Inflammatory macrophage (primary cell): Measurements from ENCODE around the gene MOCS2.

Experiments
- DNase-seq, 2 donors: peaks; one replicate each; pipeline ENCODE4 v3.0.0-alpha.2; 2020 to 2022

Gene MOCS2

DNA sequence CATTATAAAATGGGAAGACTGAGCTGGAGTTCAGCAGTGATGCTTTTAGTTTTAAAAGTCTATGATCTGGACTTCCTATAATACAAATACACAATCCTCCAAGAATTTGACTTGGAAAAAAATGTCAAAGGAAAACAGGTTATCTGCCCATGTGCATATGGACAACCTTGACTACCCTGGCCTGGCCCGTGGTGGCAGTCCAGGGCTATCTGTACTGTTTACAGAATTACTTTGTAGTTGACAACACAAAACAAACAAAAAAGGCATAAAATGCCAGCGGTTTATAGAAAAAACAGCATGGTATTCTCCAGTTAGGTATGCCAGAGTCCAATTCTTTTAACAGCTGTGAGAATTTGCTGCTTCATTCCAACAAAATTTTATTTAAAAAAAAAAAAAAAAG lies 17.3 kb downstream of the MOCS2 start:
- DNase-seq: no peak

- DNase-seq: no peak
These were observed 18.3 kb downstream of the MOCS2 start for GRCh38 chr5:53091289-53091688.

DNA sequence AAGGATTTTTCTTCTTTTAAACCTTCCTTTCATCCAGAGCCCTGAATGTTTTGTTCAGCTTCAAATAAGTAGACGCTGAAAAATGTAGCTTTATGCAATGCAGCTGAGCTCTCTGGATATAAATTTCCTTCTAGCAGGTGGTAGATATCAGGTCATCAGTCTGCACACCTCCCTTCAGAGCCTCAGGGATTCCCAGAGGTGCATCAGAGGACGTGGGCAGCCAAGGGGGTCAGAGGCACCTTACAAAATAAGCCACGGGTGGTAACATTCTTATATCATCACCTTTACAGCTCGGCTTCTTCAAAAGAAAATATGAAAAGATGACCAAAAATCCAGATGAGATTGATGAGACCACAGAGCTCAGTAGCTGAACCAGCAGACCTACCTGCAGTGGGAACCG lies 19.3 kb downstream of the MOCS2 start:
- DNase-seq: no peak

DNA sequence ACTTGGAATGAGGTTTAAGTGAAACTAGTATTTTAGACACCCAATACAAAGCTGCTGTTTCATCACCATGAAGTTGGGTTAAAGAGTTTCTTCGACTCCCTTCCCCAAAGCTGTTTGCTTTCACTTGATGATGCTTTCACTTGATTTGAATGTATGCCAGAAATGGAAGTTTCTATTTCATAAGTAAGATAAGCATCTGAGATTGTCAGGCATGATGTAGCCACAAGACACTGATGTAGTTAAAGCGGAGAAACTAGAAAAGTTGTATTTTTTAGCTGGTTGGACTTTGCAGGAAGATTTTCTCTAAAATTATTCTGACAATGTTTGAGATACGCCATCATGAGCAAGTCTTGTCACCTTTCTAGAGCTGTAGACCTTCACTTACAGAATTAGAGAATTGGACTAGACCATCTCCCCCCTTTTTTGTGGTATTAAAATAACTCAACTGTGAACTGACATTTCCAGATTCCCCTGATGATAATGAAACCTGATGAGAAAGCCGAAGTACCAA lies 20.0 kb downstream of the MOCS2 start:
- DNase-seq: no peak

- no peak for DNase-seq
These were observed 21.9 kb downstream of the MOCS2 start for GRCh38 chr5:53087621-53088121.

DNA sequence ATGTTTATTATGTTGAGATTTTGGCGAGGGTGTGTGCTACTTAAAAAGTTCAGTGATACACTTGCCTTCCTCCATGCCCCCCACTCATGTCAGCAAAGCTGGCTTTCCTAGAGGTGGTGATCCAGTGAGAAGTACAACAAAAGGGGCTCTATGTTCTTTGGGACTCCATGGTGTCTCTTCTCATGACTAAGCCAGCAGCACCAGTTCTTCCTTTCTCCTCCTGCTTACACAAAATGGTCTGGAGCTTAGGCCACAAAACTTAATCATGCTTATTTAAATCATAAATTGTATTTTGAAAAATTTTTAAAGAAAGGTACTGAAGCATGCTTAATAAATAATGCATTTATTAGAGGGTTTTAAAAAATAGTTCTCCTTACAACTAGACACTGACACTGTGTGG lies 22.4 kb downstream of the MOCS2 start:
- no peak for DNase-seq

- DNase-seq: no peak
These were observed 24.9 kb downstream of the MOCS2 start for GRCh38 chr5:53084546-53085255.

DNA sequence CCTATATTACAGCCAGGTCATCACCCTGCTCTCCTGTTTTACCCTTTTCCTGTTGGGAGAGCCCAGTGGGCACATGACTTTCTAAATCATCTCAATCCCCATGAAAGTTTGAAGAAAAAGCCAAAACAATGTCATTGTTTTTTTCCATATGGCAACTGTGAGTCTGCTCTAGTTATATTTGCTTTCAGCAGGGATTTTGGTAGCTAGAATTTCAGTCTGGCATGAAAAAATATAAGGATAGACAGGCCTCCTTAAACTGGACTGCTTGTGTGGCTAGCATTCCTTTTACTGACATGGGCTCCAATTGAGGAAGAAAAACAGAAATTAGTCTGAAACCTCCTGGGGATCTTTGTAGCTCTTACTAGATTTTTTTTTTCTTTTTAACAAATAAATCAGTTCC lies 25.6 kb downstream of the MOCS2 start:
- DNase-seq: no peak

DNA sequence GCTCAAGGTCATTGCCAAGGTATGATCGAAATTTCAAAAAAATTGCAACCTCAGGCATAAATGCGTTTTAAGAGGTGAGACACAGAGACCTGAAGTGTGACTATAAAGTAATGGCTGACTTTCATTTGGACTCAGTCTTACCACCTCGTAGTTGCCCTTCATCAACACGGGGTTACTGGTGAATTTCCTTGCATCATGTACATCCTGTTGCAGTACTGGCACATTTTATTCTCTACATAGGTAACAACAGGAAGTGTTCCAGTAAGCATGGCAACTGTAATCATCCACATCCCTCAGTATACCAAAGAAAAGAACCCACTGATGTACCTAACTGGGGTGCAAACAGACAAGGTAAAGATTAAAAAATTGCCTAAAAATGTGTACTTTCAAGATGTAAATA lies 29.3 kb downstream of the MOCS2 start:
- DNase-seq: no peak

DNA sequence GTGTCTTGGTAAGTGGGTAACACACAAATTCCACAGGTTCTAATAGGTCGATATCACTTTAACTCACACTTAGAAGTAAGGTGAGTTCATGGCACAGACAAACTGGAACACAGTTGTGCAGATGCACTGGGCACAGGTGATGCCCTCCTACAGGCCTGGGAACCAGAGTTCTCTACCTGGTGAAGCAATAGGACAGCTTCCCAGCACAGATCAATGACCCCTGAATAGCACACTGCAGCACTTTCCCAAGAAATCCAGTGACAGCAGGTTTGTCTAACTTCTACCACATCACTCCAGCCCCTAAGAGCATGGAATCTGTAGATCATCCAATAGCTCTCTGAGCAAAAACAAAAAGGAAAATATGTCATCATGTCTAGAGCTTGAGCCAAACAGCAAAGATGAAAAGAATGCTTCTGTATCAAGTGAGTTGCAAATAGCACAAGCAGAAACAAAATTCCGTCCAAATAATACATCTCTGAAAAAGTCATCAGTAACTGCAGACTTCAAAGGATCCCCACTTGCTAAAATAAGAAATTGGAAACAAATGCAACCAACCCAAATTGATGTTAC lies 33.5 kb downstream of the MOCS2 start:
- no peak for DNase-seq

- DNase-seq: no peak
These were observed 36.2 kb downstream of the MOCS2 start for GRCh38 chr5:53073348-53073747.

GRCh38 chr5:53071738-53072137 lies 37.8 kb downstream of the MOCS2 start:
- DNase-seq: no peak

- no peak for DNase-seq
These were observed 38.3 kb downstream of the MOCS2 start for GRCh38 chr5:53071298-53071697.

DNA sequence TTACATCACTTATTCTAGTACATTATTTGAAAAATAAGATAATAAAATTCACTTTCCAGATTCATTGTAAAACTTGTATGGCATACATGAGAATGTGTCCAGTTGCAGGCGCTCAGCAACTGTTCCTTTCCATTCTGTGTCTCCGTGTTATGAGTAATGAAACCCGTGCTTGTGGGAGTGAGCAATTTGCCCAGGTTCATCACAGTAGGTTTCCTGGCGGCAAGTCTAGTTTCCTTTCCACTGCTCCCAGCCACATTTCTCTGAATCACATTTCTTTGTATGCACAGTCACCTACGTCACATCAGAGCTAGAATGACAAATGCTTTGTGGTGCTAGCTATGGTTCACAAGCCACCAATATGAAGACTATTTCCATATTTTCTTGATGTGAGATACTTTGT lies 39.9 kb downstream of the MOCS2 start:
- DNase-seq: no peak

DNA sequence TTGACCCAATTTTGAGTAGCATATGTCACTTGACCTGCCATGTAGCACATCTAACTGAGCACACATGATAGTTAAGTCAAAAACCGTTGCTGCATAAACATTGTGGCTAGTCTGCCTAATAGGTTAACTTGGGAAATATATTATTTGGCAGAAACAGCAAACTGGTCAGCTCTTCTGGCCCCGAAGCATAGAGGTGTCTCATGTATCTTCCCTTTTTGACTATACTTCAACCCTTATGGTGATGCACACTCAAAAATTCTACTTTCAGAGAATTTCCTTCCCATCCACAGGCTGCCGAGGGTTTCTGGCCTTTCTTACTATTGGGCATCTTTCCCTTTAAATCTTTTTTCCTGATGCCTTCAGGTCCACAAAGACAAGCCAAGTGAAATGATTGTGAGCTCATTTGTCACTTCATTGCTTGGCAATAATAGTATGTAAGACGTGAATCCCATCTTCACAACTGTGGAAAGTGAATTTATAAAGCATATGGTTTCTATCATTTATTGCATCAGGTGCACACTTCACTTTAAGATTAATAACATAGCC lies 41.2 kb downstream of the MOCS2 start:
- DNase-seq: no peak

DNA sequence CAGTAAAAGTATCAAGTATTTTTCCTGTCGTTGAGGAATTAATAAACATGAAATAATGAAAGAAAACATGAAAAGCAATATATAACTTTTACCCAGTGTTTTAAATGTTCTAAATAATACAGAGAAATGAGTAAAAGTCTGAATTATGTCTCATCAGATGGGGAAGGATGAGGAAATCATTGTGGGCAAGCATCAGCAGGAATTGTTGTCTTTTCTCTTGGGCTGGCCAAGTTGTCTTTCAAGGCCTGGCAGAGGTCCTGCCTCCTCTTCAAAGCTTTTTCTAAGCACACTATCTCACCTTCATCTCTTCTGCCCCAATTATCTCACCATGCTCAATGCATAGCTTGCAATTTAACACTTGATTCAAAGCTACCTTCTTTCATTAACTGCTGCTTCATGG lies 41.9 kb downstream of the MOCS2 start:
- DNase-seq: no peak

GRCh38 chr5:53066088-53066487 lies 43.5 kb downstream of the MOCS2 start:
- no peak for DNase-seq

DNA sequence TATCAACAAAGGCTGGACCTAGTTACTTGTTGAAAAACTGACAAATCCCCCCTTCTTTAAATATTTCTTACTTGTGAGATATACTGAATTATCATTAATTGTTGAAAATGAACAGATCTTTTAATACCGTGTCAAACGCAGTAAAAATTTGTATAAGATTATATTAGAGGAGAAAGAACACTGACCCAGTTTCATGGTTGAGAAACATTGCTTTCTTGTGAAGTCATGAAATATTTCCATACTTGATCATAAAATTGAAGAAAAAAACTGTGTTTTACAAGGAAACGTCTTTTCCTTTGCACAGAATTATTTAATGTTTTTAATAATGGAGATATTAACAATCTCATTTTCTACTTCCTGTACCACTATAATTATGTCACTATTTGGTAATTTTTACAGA lies 45.8 kb downstream of the MOCS2 start:
- no peak for DNase-seq

- DNase-seq: peak in 1 of 2 donors; percentile 2
These were observed 46.4 kb downstream of the MOCS2 start for GRCh38 chr5:53063176-53063575.

DNA sequence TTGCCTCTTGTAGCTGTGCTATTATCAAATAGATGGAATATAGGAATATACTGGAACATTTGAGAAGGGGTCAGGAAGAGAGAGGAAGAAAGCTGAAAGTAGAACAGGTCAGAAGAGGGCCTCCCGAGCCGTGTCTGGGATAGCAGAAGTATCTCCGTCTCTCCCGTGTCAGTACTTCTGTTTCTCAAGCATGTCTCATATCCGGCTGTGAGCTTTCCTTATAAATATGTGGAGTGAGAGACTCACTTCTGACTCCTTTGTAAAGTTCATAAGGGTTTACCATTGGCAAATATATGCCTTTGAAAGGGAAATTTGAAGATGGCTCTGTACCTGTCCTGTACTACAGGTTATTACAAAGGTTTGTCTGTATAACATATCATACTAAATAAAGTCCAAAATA lies 50.3 kb downstream of the MOCS2 start:
- no peak for DNase-seq

DNA sequence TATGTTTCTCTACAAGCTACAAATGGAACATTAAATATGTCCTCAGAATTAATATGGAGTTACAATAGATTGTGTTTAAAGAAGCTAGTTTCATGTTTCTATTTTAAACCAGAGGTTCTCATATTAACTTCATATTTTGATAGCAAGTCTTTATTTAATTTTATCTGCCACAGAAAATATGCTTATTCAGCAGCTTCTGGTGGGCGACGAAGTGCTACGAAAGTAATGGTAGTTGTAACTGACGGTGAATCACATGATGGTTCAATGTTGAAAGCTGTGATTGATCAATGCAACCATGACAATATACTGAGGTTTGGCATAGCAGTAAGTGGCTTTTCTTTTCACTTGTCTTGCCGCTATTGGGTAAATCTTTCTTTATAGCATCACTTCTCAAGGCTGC lies 54.2 kb downstream of the MOCS2 start:
- no peak for DNase-seq

- DNase-seq: no peak
These were observed 56.2 kb downstream of the MOCS2 start for GRCh38 chr5:53053364-53053763.

DNA sequence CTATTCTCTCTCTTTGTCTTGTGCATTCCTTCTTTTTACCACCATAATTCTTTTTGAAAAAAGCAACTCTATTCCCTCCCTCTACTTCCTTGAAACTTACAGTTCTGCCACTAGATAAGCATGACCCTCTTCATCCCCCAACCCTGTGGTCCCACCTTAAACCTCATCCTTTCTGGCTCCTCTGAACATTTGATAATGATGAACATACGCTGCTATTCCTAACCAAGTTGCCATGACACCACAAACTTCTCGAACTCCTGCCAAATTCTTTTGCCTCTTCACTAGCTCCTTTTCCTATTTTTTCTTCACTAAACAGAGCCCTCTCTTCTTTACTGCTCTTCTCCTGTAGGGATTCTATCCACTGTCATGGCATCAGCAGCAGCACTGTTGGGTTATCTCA lies 57.1 kb downstream of the MOCS2 start:
- DNase-seq: no peak

GRCh38 chr5:53048248-53048647 lies 61.3 kb downstream of the MOCS2 start:
- DNase-seq: no peak
